HG03095 (cell line): ENCODE measurements around the gene PSMB10.

Experiments
- ATAC-seq: cut with Tn5 transposase; IDR thresholded peaks from one replicate; pipeline ENCODE4 v1.9.1; 2021; ENCODE audit warnings: moderate library complexity; ENCODE audit not compliant: unreplicated experiment

Gene PSMB10

GRCh38 chr16:67964477-67965131 is 28.0 kb upstream of the PSMB10 start:
- ATAC-seq: no peak

- ATAC-seq: no peak
Measured at GRCh38 chr16:67963662-67964321, 27.1 kb upstream of the PSMB10 start.

- no peak for ATAC-seq
Measured at GRCh38 chr16:67963292-67963661, 26.6 kb upstream of the PSMB10 start.

- no peak for ATAC-seq
Measured at GRCh38 chr16:67962135-67962534, 25.5 kb upstream of the PSMB10 start.

GRCh38 chr16:67961551-67961957 is 24.9 kb upstream of the PSMB10 start:
- ATAC-seq: no peak

- no peak for ATAC-seq
Measured at GRCh38 chr16:67959536-67960329, 23.1 kb upstream of the PSMB10 start.

GRCh38 chr16:67957622-67958021 is 21.0 kb upstream of the PSMB10 start:
- no peak for ATAC-seq

GRCh38 chr16:67954421-67955196 is 18.0 kb upstream of the PSMB10 start:
- ATAC-seq: no peak

GRCh38 chr16:67953641-67954375 is 17.2 kb upstream of the PSMB10 start:
- no peak for ATAC-seq

GRCh38 chr16:67951485-67951884 is 14.8 kb upstream of the PSMB10 start:
- no peak for ATAC-seq

- ATAC-seq: no peak
Measured at GRCh38 chr16:67950335-67950843, 13.7 kb upstream of the PSMB10 start.

GRCh38 chr16:67949645-67950044 is 13.0 kb upstream of the PSMB10 start:
- ATAC-seq: no peak

- no peak for ATAC-seq
Measured at GRCh38 chr16:67948015-67948414, 11.4 kb upstream of the PSMB10 start.

GRCh38 chr16:67946966-67947558 is 10.4 kb upstream of the PSMB10 start:
- no peak for ATAC-seq

GRCh38 chr16:67946128-67946569 is 9.5 kb upstream of the PSMB10 start:
- ATAC-seq: no peak

GRCh38 chr16:67945392-67945933 is 8.8 kb upstream of the PSMB10 start:
- no peak for ATAC-seq

GRCh38 chr16:67944690-67945391 is 8.2 kb upstream of the PSMB10 start:
- ATAC-seq: no peak

- ATAC-seq: no peak
Measured at GRCh38 chr16:67943619-67944504, 7.2 kb upstream of the PSMB10 start, which contains the start of gene LCAT. TSS of gene LCAT (minus strand) at chr16:67944120. CDS start at chr16:67944101, 19 bp downstream.
